NCI-H524 (cell line): ENCODE results near the gene CLDN1.
"Not testable (repeated sequence)": the region's sequence is repeated elsewhere in the genome, so short reads cannot be mapped to it uniquely, and the experiment has no call there.

Experiments
- DNase-seq, 2 experiments: peaks; one replicate each; lab custom pipeline; 2025; lab: John Stamatoyannopoulos, UW

CLDN1 gene

GRCh38 chr3:190291994-190292584 is 30.2 kb downstream of the CLDN1 start:
- DNase-seq = no peak

DNA sequence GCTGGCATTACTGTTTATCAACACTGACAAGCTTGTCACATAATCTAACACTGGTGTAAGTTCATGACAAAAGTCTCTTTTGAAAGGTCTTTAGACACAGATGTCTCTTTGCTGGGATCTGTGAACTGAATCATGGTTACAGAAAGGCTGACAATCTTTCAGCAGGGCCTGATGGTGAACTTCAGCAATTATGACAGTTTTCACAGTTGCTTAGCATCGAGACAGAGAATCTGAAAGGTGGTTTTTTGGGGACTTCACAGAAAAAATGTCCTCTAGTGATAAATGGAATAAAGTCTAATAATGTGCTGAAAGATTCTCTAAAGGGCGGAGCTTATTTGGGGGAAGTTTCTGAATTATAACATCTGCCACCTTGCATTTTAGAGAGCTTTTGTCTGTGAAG is 32.3 kb downstream of the CLDN1 start:
- DNase-seq = no peak

- no peak for DNase-seq
These were observed 33.4 kb downstream of the CLDN1 start for GRCh38 chr3:190288836-190289235.

- no peak for DNase-seq
These were observed 36.2 kb downstream of the CLDN1 start for GRCh38 chr3:190286014-190286413.

DNA sequence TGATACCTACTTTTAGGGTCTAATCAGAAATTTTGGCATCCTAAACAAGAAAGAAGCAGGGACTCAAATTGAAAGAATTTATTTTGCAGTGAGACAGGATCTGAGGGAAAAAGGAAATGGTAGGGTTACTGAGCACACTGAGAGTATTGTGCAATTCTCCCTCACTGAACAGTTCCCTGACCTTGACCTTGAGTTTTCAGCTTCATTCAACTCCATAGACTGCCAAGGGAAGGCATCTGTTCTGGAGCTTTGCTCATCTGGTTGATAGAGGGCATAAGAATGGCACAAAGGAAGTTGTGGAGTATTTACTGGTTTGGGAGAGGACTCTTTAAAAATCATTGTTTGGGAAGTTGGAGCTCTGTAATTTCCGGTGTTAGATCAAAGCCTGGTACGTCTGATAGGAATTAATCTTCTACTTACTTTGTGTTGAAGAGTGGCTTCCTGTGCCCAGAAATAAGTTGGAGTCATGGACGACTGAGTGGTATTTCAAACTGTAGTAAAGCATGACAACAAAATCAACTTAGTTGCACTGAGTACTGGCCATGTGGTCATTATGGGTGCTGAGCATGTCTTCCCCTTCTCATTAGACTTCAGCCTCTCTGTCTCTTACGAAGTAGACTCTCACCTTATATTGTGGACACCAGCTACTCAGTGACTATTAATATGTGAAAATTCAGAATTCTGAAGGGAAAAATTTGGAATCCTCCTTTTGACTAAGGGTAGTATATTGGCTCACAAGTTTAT is 40.8 kb downstream of the CLDN1 start:
- DNase-seq = no peak

- DNase-seq = peak in 1 of 2 experiments; percentile 10
These were observed 42.6 kb downstream of the CLDN1 start for GRCh38 chr3:190279690-190280089.

DNA sequence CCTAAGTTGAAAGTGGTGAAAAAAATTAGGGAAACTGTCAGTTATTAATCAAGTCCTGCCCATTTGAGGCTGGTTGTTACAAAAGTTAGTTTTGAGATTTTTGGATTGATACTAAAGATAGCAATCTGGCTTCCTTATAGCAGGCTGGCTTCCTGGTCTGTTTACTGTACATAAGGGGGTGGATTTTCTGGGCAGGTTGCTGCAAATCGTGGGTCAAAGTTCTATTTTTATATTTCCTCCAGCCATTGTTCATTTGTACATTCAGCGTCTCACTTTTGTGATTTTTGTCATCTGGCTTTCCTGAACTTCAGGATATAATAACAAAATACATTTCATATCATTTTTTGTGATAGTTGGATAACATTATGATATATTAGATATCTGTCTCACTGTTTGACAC is 49.5 kb downstream of the CLDN1 start:
- DNase-seq = no peak

GRCh38 chr3:190269101-190269500 is 53.1 kb downstream of the CLDN1 start:
- no peak for DNase-seq

DNA sequence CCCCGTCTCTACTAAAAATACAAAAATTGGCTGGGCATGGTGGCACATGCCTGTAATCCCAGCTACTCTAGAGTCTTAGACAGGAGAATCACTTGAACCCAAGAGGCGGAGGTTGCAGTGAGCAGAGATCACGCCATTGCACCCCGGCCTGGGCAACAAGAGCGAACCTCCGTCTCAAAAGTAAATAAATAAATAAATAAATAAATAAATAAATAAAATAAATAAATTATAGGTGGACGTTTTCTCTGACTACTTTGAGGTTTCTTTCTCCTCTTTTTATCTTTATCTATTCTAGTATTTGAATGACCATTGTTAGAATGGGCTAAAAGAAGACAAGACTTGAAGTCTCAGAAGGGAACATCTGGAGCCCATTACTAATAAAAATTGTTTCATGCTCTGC is 54.8 kb downstream of the CLDN1 start:
- not testable (repeated sequence) for DNase-seq

GRCh38 chr3:190266913-190267290 is 55.3 kb downstream of the CLDN1 start:
- no peak for DNase-seq

- no peak for DNase-seq
These were observed 55.9 kb downstream of the CLDN1 start for GRCh38 chr3:190266265-190266912.

GRCh38 chr3:190265796-190266195 is 56.5 kb downstream of the CLDN1 start:
- no peak for DNase-seq

GRCh38 chr3:190265126-190265525 is 57.1 kb downstream of the CLDN1 start:
- peak in 1 of 2 experiments; percentile 17 for DNase-seq

DNA sequence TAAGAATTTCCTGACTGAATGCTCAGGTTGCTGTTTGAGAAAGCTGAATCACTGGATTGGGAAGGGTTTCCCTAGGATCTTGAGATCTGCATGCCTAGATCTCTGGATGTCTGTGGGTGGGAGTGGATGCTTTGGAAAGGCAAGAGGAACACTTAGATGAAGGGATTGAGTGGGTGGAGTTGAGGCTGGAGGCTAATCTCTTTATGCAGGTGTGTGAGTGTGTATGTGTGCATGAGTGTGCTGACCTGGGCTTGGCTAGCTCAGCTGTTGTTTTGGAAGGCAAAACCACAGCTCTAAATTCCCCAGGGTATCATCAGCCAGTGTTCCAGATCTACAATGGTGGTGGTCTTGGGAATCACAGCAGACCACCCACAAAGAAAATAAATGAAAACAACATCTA is 60.5 kb downstream of the CLDN1 start:
- DNase-seq = no peak

- DNase-seq = no peak
These were observed 61.2 kb downstream of the CLDN1 start for GRCh38 chr3:190261015-190261414.

- DNase-seq = no peak
These were observed 61.9 kb downstream of the CLDN1 start for GRCh38 chr3:190260301-190260700.

DNA sequence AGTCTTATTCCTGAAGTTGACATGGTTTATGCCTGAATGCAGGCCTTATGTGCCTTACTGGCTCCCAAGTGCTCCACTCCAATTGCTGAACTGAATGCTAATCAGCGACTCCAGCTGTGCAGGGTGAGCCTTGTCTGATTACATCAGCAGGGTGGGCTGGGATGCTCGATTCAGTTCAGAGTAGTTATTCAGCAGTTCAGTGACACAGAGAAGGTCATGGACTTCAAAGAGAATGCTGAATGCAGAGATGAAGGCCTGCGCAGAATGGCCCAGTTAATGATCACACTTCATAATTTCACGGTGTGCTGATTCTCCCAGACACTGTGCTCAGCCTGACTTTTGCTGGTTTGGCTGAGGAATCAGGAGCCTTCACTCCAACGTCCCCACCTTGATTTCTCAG is 63.6 kb downstream of the CLDN1 start:
- peak; percentile 24 to 70 for DNase-seq
